Neuronal stem cell (in vitro differentiated cells): Measurements from ENCODE around the gene CEP112.

Experiments
- DNase-seq: peaks from one replicate; pipeline ENCODE4 v3.0.0-alpha.2; 2013; ENCODE audit warnings: low spot score
- H2AFZ ChIP-seq: one replicate; pipeline ENCODE4 v1.6.1; 2013; ENCODE audit warnings: mild to moderate bottlenecking, low read length, inconsistent platforms
- H2AK5ac ChIP-seq: 2 replicates; pipeline ENCODE4 v1.6.1; 2013; ENCODE audit warnings: low read depth, mild to moderate bottlenecking, inconsistent platforms, low read length, moderate library complexity, mixed read lengths
- H2BK120ac ChIP-seq: 2 replicates; pipeline ENCODE4 v1.6.1; 2013; ENCODE audit warnings: low read depth, mild to moderate bottlenecking, inconsistent platforms, low read length, moderate library complexity, mixed read lengths
- H2BK12ac ChIP-seq: one replicate; pipeline ENCODE4 v1.6.1; 2013; ENCODE audit warnings: low read length, inconsistent platforms
- H2BK15ac ChIP-seq: 2 replicates; pipeline ENCODE4 v1.6.1; 2013; ENCODE audit warnings: mild to moderate bottlenecking, low read length, inconsistent platforms, mixed read lengths
- H2BK5ac ChIP-seq: one replicate; pipeline ENCODE4 v1.6.1; 2013; ENCODE audit warnings: inconsistent platforms, mild to moderate bottlenecking, low read length, moderate library complexity
- H3K14ac ChIP-seq: one replicate; pipeline ENCODE4 v1.6.1; 2013; ENCODE audit warnings: low read length, inconsistent platforms
- H3K18ac ChIP-seq: 2 replicates; pipeline ENCODE4 v1.6.1; 2013; ENCODE audit warnings: low read length, inconsistent platforms
- H3K23ac ChIP-seq: 2 replicates; pipeline ENCODE4 v1.6.1; 2013; ENCODE audit warnings: low read depth, mild to moderate bottlenecking, mixed read lengths, low read length, inconsistent platforms; ENCODE audit not compliant: poor library complexity
- H3K27ac ChIP-seq: replicated peaks from 3 replicates; pipeline ENCODE4 v1.5.1; 2013; ENCODE audit warnings: low read length, inconsistent platforms
- H3K27me3 ChIP-seq, 3 experiments: 2 replicates each; pipeline ENCODE4 v1.6.1; 2013; ENCODE audit warnings: low read length in 3 of 3, mild to moderate bottlenecking in 2 of 3, inconsistent platforms in 1 of 3, low read depth in 1 of 3, mixed read lengths in 1 of 3, moderate library complexity in 1 of 3; ENCODE audit not compliant: control insufficient read depth in 3 of 3, insufficient read depth in 3 of 3
- H3K36me3 ChIP-seq, 2 donors: replicated peaks in 1 of 2; 2 replicates each; pipeline ENCODE4 v1.6.1; 2013; ENCODE audit warnings: low read length in 2 of 2; ENCODE audit not compliant: control insufficient read depth in 2 of 2, insufficient read depth in 2 of 2
- H3K4ac ChIP-seq: 2 replicates; pipeline ENCODE4 v1.6.1; 2013; ENCODE audit warnings: inconsistent platforms, mild to moderate bottlenecking, low read length, moderate library complexity
- H3K4me1 ChIP-seq, 2 donors: 1 replicate in 1 of 2; 2 replicates in 1 of 2; pipeline ENCODE4 v1.6.1; 2013; ENCODE audit warnings: low read length in 2 of 2, low read depth in 1 of 2; ENCODE audit not compliant: control insufficient read depth in 2 of 2, insufficient read depth in 1 of 2
- H3K4me2 ChIP-seq: one replicate; pipeline ENCODE4 v1.6.1; 2013; ENCODE audit warnings: mild to moderate bottlenecking, low read length, inconsistent platforms; ENCODE audit not compliant: insufficient read depth, poor library complexity, severe bottlenecking
- H3K4me3 ChIP-seq, 2 donors: 2 replicates each; pipeline ENCODE4 v1.5.1; 2013; ENCODE audit warnings: low read length in 2 of 2, mild to moderate bottlenecking in 2 of 2, inconsistent platforms in 1 of 2, moderate library complexity in 1 of 2
- H3K79me1 ChIP-seq: one replicate; pipeline ENCODE4 v1.6.1; 2013; ENCODE audit warnings: low read depth, mild to moderate bottlenecking, inconsistent platforms, low read length, moderate library complexity
- H3K9ac ChIP-seq: one replicate; pipeline ENCODE4 v1.6.1; 2013; ENCODE audit warnings: mild to moderate bottlenecking, low read depth, low read length, inconsistent platforms; ENCODE audit not compliant: poor library complexity
- H3K9me3 ChIP-seq, 2 donors: replicated peaks in 1 of 2; 2 replicates each; pipeline versions ENCODE3 to v1.6.1; 2013; ENCODE audit warnings: low read length in 2 of 2, mild to moderate bottlenecking in 2 of 2, inconsistent platforms in 1 of 2, low read depth in 1 of 2, mixed read lengths in 1 of 2, moderate library complexity in 1 of 2; ENCODE audit not compliant: control insufficient read depth in 2 of 2, insufficient read depth in 1 of 2
- H4K8ac ChIP-seq: one replicate; pipeline ENCODE4 v1.6.1; 2013; ENCODE audit warnings: low read depth, mild to moderate bottlenecking, inconsistent platforms, low read length, moderate library complexity
- H4K91ac ChIP-seq: one replicate; pipeline ENCODE4 v1.6.1; 2013; ENCODE audit warnings: low read length, low read depth, mild to moderate bottlenecking, inconsistent platforms; ENCODE audit not compliant: poor library complexity
- WGBS, 2 donors: extraction: QIAGEN DNeasy Blood & Tissue Kit; methylation state at CpG; one replicate each; pipeline ENCODE4 v1.1.7; 2013; ENCODE audit warnings: missing lambda C conversion rate in 2 of 2, mixed read lengths in 1 of 2; ENCODE audit not compliant: insufficient read length in 2 of 2, insufficient replicate concordance in 1 of 2; ENCODE audit errors: extremely low coverage in 2 of 2; 5-methylcytosine and 5-hydroxymethylcytosine counted together

CEP112 gene

GRCh38 chr17:65743308-65743655 is 448.7 kb downstream of the CEP112 start:
- no CpG with 5 or more reads among the region's 1 CpG for WGBS, 2 donors
- no peak overlapping the region for H2BK15ac ChIP-seq
- H2BK12ac ChIP-seq: no peak overlapping the region
- H3K4me1 ChIP-seq: peaks cover 2 to 8% of the 10 kb centered on the region in 2 donors
- H3K18ac ChIP-seq: no peak overlapping the region
- H4K91ac ChIP-seq: no peak overlapping the region
- no peaks in the 10 kb centered on the region for H3K27me3 ChIP-seq
- H2AFZ ChIP-seq: no peak overlapping the region
- H3K79me1 ChIP-seq: no peaks in the 10 kb centered on the region
- H3K23ac ChIP-seq: no peak overlapping the region
- H3K14ac ChIP-seq: no peak overlapping the region
- no peak overlapping the region for H3K9ac ChIP-seq
- H3K9me3 ChIP-seq: no peaks in the 10 kb centered on the region
- H3K4ac ChIP-seq: no peak overlapping the region
- no peak overlapping the region for H3K4me3 ChIP-seq
- no peak overlapping the region for H3K4me2 ChIP-seq
- no peak for DNase-seq
- H2BK120ac ChIP-seq: no peak overlapping the region
- no peaks in the 10 kb centered on the region for H3K36me3 ChIP-seq
- no peak overlapping the region for H2AK5ac ChIP-seq
- no peak overlapping the region for H2BK5ac ChIP-seq
- H4K8ac ChIP-seq: no peak overlapping the region
- no peak overlapping the region for H3K27ac ChIP-seq

GRCh38 chr17:65742403-65743307 is 449.3 kb downstream of the CEP112 start:
- Histone ChIP-seq H3K79me1 (no peaks in the 10 kb centered on the region), H2BK5ac (no peak overlapping the region), H3K23ac (no peak overlapping the region), H3K27ac (no peak overlapping the region), H2AFZ (no peak overlapping the region), H2BK15ac (no peak overlapping the region), H3K4me1 (peaks cover 2 to 8% of the 10 kb centered on the region in 2 donors), H3K27me3 (no peaks in the 10 kb centered on the region), H3K9ac (no peak overlapping the region), H3K4me3 (no peak overlapping the region), H3K14ac (no peak overlapping the region), H3K4ac (no peak overlapping the region), H2AK5ac (no peak overlapping the region), H2BK12ac (no peak overlapping the region), H3K9me3 (no peaks in the 10 kb centered on the region), H3K18ac (no peak overlapping the region), H4K91ac (no peak overlapping the region), H3K4me2 (no peak overlapping the region), H3K36me3 (no peaks in the 10 kb centered on the region), H2BK120ac (no peak overlapping the region), H4K8ac (no peak overlapping the region)
- no CpG with 5 or more reads among the region's 6 CpGs for WGBS, 2 donors
- DNase-seq: no peak

GRCh38 chr17:65741710-65742109 is 450.2 kb downstream of the CEP112 start:
- H3K4me1 ChIP-seq: peaks cover 2 to 8% of the 10 kb centered on the region in 2 donors
- H3K27me3 ChIP-seq: no peaks in the 10 kb centered on the region
- H3K14ac ChIP-seq: no peak overlapping the region
- DNase-seq: no peak
- no peak overlapping the region for H2AFZ ChIP-seq
- no peak overlapping the region for H2AK5ac ChIP-seq
- no peak overlapping the region for H3K23ac ChIP-seq
- no peak overlapping the region for H3K4ac ChIP-seq
- no peak overlapping the region for H3K4me3 ChIP-seq
- no peak overlapping the region for H4K8ac ChIP-seq
- H3K18ac ChIP-seq: no peak overlapping the region
- no peak overlapping the region for H4K91ac ChIP-seq
- H3K4me2 ChIP-seq: no peak overlapping the region
- no peaks in the 10 kb centered on the region for H3K9me3 ChIP-seq
- no peak overlapping the region for H3K9ac ChIP-seq
- H3K27ac ChIP-seq: no peak overlapping the region
- H3K79me1 ChIP-seq: no peaks in the 10 kb centered on the region
- no peak overlapping the region for H2BK15ac ChIP-seq
- no peak overlapping the region for H2BK120ac ChIP-seq
- WGBS, 2 donors: no CpG with 5 or more reads among the region's 1 CpG
- H2BK12ac ChIP-seq: no peak overlapping the region
- H3K36me3 ChIP-seq: no peaks in the 10 kb centered on the region
- no peak overlapping the region for H2BK5ac ChIP-seq

- no peak overlapping the region for H4K8ac ChIP-seq
- H2BK12ac ChIP-seq: no peak overlapping the region
- H2BK5ac ChIP-seq: no peak overlapping the region
- DNase-seq: no peak
- no peak overlapping the region for H2BK15ac ChIP-seq
- H3K4ac ChIP-seq: no peak overlapping the region
- no peaks in the 10 kb centered on the region for H3K79me1 ChIP-seq
- H3K9ac ChIP-seq: no peak overlapping the region
- H2AFZ ChIP-seq: no peak overlapping the region
- H3K27me3 ChIP-seq: no peaks in the 10 kb centered on the region
- no peak overlapping the region for H3K27ac ChIP-seq
- H3K18ac ChIP-seq: no peak overlapping the region
- H3K4me1 ChIP-seq: peaks cover 2 to 8% of the 10 kb centered on the region in 2 donors
- no peak overlapping the region for H3K14ac ChIP-seq
- H2BK120ac ChIP-seq: no peak overlapping the region
- H3K4me2 ChIP-seq: no peak overlapping the region
- no peaks in the 10 kb centered on the region for H3K9me3 ChIP-seq
- no peak overlapping the region for H3K23ac ChIP-seq
- no peak overlapping the region for H2AK5ac ChIP-seq
- H4K91ac ChIP-seq: no peak overlapping the region
- no peak overlapping the region for H3K4me3 ChIP-seq
- no peaks in the 10 kb centered on the region for H3K36me3 ChIP-seq
Observed at GRCh38 chr17:65739034-65739433, 452.9 kb downstream of the CEP112 start.
